NCI-H146 (cell line): ENCODE measurements around the gene NBEA.
"Not testable (repeated sequence)": the region's sequence is repeated elsewhere in the genome, so short reads cannot be mapped to it uniquely, and the experiment has no call there.

Experiments used
- DNase-seq: peaks from one replicate; lab custom pipeline; 2025; lab: John Stamatoyannopoulos, UW

NBEA gene

GRCh38 chr13:35669321-35669720 lies 727.3 kb downstream of the NBEA start:
- no peak for DNase-seq

- DNase-seq, result peak; percentile 63
These were observed 730.5 kb downstream of the NBEA start for GRCh38 chr13:35672611-35673010.

GRCh38 chr13:35675651-35676050 lies 733.6 kb downstream of the NBEA start:
- peak; percentile 59 for DNase-seq

- not testable (repeated sequence) for DNase-seq
These were observed 735.8 kb downstream of the NBEA start for GRCh38 chr13:35677863-35678262.

- no peak for DNase-seq
These were observed 739.6 kb downstream of the NBEA start for GRCh38 chr13:35681685-35682084.

- DNase-seq, result no peak
These were observed 742.4 kb downstream of the NBEA start for GRCh38 chr13:35684432-35684831.

GRCh38 chr13:35687336-35687735 lies 745.3 kb downstream of the NBEA start:
- peak; percentile 14 for DNase-seq

- no peak for DNase-seq
These were observed 748.6 kb downstream of the NBEA start for GRCh38 chr13:35690581-35691207.

- no peak for DNase-seq
These were observed 751.2 kb downstream of the NBEA start for GRCh38 chr13:35693134-35693784.

GRCh38 chr13:35694031-35694430 lies 752.0 kb downstream of the NBEA start:
- no peak for DNase-seq

GRCh38 chr13:35694549-35695447 lies 752.7 kb downstream of the NBEA start:
- DNase-seq, result no peak

- DNase-seq, result no peak
These were observed 753.3 kb downstream of the NBEA start for GRCh38 chr13:35695448-35695770.

GRCh38 chr13:35697186-35697730 lies 755.2 kb downstream of the NBEA start:
- DNase-seq, result no peak

GRCh38 chr13:35698911-35699576 lies 757.0 kb downstream of the NBEA start:
- no peak for DNase-seq

GRCh38 chr13:35699825-35700510 lies 757.9 kb downstream of the NBEA start:
- DNase-seq, result no peak

GRCh38 chr13:35700671-35701070 lies 758.6 kb downstream of the NBEA start:
- DNase-seq, result no peak

- no peak for DNase-seq
These were observed 760.2 kb downstream of the NBEA start for GRCh38 chr13:35702316-35702715.

- DNase-seq, result no peak
These were observed 761.0 kb downstream of the NBEA start for GRCh38 chr13:35703061-35703460.

- no peak for DNase-seq
These were observed 762.3 kb downstream of the NBEA start for GRCh38 chr13:35704331-35704730.

GRCh38 chr13:35706281-35706680 lies 764.2 kb downstream of the NBEA start:
- no peak for DNase-seq

- no peak for DNase-seq
These were observed 764.7 kb downstream of the NBEA start for GRCh38 chr13:35706721-35707120.

- DNase-seq, result no peak
These were observed 769.8 kb downstream of the NBEA start for GRCh38 chr13:35711909-35712308.
